ENCODE results near the gene RCHY1. TPM values are rescaled to one million over a fixed set of nuclear protein-coding genes. Genes with fewer than 3 reads are reported as not detected.
"Not testable (repeated sequence)": the region's sequence is repeated elsewhere in the genome, so short reads cannot be mapped to it uniquely, and the experiment has no call there.

The RCHY1 gene
- total and polyA plus RNA-seq, 10 donors, result 9.4 to 51.2 (median 39.7) TPM

- no peak overlapping the region for H3K4me3 ChIP-seq
- no peaks in the 10 kb centered on the region for H3K4me1 ChIP-seq
- H3K27ac ChIP-seq, result no peak overlapping the region
- 91 to 98% (median 95%) methylated on average over 2 of the region's 2 CpGs for WGBS, 5 donors
- intact Hi-C loops (cut with DNase I; ENCODE audit: low total_unique reads), result no loop called here
- H3K36me3 ChIP-seq, result peaks cover 4 to 82% (median 59%) of the 10 kb centered on the region in 6 donors
- no peak for DNase-seq
- no peaks in the 10 kb centered on the region for H3K27me3 ChIP-seq (replicated peaks in 1 of 7)
- H3K9me3 ChIP-seq, result peaks cover 0 to 30% (median 20%) of the 10 kb centered on the region in 8 donors
- no peak for TF ChIP-seq POLR2AphosphoS5 (IDR thresholded peaks at IDR 0.05)
- no peak for TF ChIP-seq CTCF (IDR thresholded peaks at IDR 0.05 in 8 of 11, conservative IDR thresholded peaks at IDR 0.05 in 3 of 11)
- no peak for TF ChIP-seq POLR2A (IDR thresholded peaks at IDR 0.05)
Observed at GRCh38 chr4:75530556-75531322, 16.5 kb upstream of the RCHY1 start.

- Histone ChIP-seq H3K9me3 (peaks cover 0 to 17% (median 7%) of the 10 kb centered on the region in 8 donors), H3K27ac (no peak overlapping the region), H3K36me3 (peaks cover 4 to 100% (median 74%) of the 10 kb centered on the region in 6 donors), H3K4me1 (peaks cover 0 to 7% (median 3%) of the 10 kb centered on the region in 6 donors), H3K27me3 (replicated peaks in 1 of 7) (no peaks in the 10 kb centered on the region), H3K4me3 (no peak overlapping the region)
- no peak for TF ChIP-seq CTCF (IDR thresholded peaks at IDR 0.05 in 8 of 11, conservative IDR thresholded peaks at IDR 0.05 in 3 of 11)
- TF ChIP-seq POLR2AphosphoS5 (IDR thresholded peaks at IDR 0.05), result no peak
- TF ChIP-seq POLR2A (IDR thresholded peaks at IDR 0.05), result no peak
- intact Hi-C loops (cut with DNase I; ENCODE audit: low total_unique reads), result no loop called here
- no peak for DNase-seq
Observed at GRCh38 chr4:75527482-75527881, 13.3 kb upstream of the RCHY1 start.

GRCh38 chr4:75525910-75526309 lies 11.7 kb upstream of the RCHY1 start:
- 86 to 96% (median 96%) methylated on average over 1 of the region's 1 CpG for WGBS, 5 donors
- no peak for DNase-seq
- H3K27ac ChIP-seq, result no peak overlapping the region
- no peaks in the 10 kb centered on the region for H3K27me3 ChIP-seq (replicated peaks in 1 of 7)
- H3K4me3 ChIP-seq, result no peak overlapping the region
- TF ChIP-seq POLR2A (IDR thresholded peaks at IDR 0.05), result no peak
- no peak for TF ChIP-seq POLR2AphosphoS5 (IDR thresholded peaks at IDR 0.05)
- no peak for TF ChIP-seq CTCF (IDR thresholded peaks at IDR 0.05 in 8 of 11, conservative IDR thresholded peaks at IDR 0.05 in 3 of 11)
- H3K36me3 ChIP-seq, result peaks cover 4 to 100% (median 66%) of the 10 kb centered on the region in 6 donors
- intact Hi-C loops (cut with DNase I; ENCODE audit: low total_unique reads), result no loop called here
- H3K9me3 ChIP-seq, result peaks cover 0 to 1% (median 0%) of the 10 kb centered on the region in 8 donors
- H3K4me1 ChIP-seq, result peaks cover 0 to 13% (median 3%) of the 10 kb centered on the region in 6 donors

GRCh38 chr4:75525086-75525485 lies 10.9 kb upstream of the RCHY1 start:
- no peak for DNase-seq
- Histone ChIP-seq H3K9me3 (no peaks in the 10 kb centered on the region), H3K4me1 (peaks cover 0 to 19% (median 5%) of the 10 kb centered on the region in 6 donors), H3K27ac (no peak overlapping the region), H3K4me3 (no peak overlapping the region), H3K36me3 (peaks cover 4 to 100% (median 58%) of the 10 kb centered on the region in 6 donors), H3K27me3 (replicated peaks in 1 of 7) (no peaks in the 10 kb centered on the region)
- WGBS, 5 donors, result 77 to 95% (median 83%) methylated on average over 1 of the region's 1 CpG
- intact Hi-C loops (cut with DNase I; ENCODE audit: low total_unique reads), result no loop called here
- TF ChIP-seq POLR2AphosphoS5 (IDR thresholded peaks at IDR 0.05) (no peak), CTCF (IDR thresholded peaks at IDR 0.05 in 8 of 11, conservative IDR thresholded peaks at IDR 0.05 in 3 of 11) (no peak), POLR2A (IDR thresholded peaks at IDR 0.05) (no peak)

GRCh38 chr4:75519452-75519851 lies 5.2 kb upstream of the RCHY1 start:
- Histone ChIP-seq H3K36me3 (peaks cover 3 to 74% (median 33%) of the 10 kb centered on the region in 6 donors), H3K4me1 (peaks cover 8 to 51% (median 21%) of the 10 kb centered on the region in 6 donors)
- H3K9me3 ChIP-seq; H3K4me3 ChIP-seq; intact Hi-C loops (cut with DNase I; ENCODE audit: low total_unique reads); DNase-seq; H3K27me3 ChIP-seq (replicated peaks in 1 of 7); H3K27ac ChIP-seq: not testable (repeated sequence)
- 91 to 100% (median 97%) methylated on average over 3 to 5 of the region's 7 CpGs for WGBS, 5 donors
